Panc1 (cell line): ENCODE results near the gene PCDH8.

ENCODE experiments used
- POLR2AphosphoS5 ChIP-seq: IDR thresholded peaks from 2 replicates; pipeline ENCODE4 v1.6.1; 2012; ENCODE audit warnings: mild to moderate bottlenecking, low read depth, low read length, moderate library complexity
- TF ChIP-seq, protein P1 (sequence below): fragments of 450-650 bp; IDR thresholded peaks from 2 replicates; pipeline ENCODE4 v1.5.1; 2017; ENCODE audit warnings: mild to moderate bottlenecking

DNA sequence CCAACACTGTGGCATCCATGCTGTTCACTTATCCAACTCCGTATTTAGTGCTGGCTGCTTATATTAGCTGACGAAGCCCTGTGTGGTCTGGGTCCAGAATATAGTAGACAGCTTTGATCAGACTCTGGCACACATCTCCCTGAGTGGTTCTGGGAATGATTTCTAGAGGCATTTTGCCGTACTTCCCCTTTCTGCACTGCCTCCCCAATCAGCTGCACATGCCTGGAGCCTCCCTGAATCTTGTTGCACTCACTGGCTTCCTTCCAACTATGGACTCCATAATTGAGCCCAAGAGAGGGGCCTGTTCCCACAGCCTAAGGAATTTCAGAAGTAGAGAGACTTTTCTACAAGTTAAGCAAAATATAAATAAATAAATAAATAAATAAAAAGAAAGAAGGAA, 30.4 kb upstream of the PCDH8 start:
- TF ChIP-seq, protein P1, sequence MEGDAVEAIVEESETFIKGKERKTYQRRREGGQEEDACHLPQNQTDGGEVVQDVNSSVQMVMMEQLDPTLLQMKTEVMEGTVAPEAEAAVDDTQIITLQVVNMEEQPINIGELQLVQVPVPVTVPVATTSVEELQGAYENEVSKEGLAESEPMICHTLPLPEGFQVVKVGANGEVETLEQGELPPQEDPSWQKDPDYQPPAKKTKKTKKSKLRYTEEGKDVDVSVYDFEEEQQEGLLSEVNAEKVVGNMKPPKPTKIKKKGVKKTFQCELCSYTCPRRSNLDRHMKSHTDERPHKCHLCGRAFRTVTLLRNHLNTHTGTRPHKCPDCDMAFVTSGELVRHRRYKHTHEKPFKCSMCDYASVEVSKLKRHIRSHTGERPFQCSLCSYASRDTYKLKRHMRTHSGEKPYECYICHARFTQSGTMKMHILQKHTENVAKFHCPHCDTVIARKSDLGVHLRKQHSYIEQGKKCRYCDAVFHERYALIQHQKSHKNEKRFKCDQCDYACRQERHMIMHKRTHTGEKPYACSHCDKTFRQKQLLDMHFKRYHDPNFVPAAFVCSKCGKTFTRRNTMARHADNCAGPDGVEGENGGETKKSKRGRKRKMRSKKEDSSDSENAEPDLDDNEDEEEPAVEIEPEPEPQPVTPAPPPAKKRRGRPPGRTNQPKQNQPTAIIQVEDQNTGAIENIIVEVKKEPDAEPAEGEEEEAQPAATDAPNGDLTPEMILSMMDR, result no peak
- no peak for TF ChIP-seq POLR2AphosphoS5
